ENCODE results near the gene ARCN1.
"Not testable (repeated sequence)": the region's sequence is repeated elsewhere in the genome, so short reads cannot be mapped to it uniquely, and the experiment has no call there.

Gene ARCN1

GRCh38 chr11:118545533-118545932 is 26.7 kb upstream of the ARCN1 start:
- DNase-seq: no peak

DNA sequence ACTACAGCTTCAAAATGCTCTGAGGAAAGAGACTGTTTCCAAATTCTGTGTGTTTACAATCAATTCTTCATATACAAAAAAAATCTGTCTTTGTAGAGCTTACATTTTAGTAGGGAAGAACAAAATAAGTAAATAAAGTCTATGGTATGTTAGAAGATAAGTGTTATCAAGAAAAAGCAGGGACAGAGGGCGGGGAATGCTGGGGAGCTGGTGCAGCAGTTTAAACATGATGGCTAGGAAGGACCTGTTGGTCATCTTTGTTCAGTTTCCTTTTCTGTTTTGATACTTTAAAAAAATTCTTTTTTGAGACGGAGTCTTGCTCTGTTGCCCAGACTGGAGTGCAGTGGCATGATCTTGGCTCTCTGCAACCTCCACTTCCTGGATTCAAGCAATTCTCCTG is 25.1 kb upstream of the ARCN1 start:
- no peak for DNase-seq

GRCh38 chr11:118552341-118552740 is 19.9 kb upstream of the ARCN1 start:
- DNase-seq: no peak

GRCh38 chr11:118560806-118561205 is 11.4 kb upstream of the ARCN1 start:
- no peak for DNase-seq

DNA sequence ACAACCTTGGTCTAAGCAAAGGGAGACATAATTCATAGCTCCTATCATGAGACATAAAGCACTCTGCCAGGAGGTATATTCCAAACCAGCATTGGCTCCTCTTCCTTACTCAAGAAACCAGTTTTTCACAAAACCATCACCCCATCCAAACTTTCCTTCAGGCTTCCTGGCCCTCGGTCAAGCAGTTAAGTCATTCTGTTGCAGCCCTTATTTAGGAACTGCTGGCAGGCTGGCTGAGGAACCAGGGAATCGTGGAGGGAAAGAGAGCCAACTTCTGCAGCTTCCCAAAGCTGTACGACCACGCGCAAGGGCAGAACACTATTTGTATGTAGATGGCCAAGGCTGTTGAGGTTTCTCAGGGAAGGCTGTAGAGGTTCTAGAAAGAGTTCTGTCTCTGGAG is 7.2 kb upstream of the ARCN1 start:
- peak; percentile 22 for DNase-seq

GRCh38 chr11:118569670-118570069 is 2.5 kb upstream of the ARCN1 start:
- DNase-seq: no peak

GRCh38 chr11:118570787-118571186 is 1.4 kb upstream of the ARCN1 start:
- no peak for DNase-seq

- DNase-seq: not testable (repeated sequence)
Observed at GRCh38 chr11:118571701-118572060, 528 bp upstream of the ARCN1 start.

DNA sequence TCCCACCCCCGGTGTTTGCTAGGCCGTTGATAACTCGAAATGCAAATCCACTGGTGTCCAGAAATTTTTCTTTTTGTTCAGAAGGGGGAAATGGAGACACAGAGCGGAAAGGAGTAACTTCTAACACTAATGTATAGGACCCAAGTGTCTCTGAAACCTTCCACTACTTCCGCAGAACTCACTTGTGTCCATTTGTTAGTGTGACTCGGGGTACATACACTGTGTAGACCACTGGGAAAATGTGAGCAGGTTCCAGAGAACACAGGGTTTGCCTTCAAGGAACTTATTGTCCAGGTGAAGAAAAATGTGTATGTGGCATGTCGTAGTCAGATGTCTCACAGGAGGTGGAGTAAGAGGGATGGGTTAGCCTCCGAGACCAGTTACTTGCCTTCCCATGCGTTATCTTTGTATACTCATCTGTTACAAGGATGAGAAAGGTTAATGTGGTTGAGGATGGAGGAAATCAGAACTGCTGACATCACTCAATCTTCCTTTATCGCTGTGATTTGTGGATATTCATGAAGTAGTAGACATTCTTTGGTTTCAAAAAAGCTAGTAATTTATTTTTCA is 857 bp downstream of the ARCN1 start:
- no peak for DNase-seq

DNA sequence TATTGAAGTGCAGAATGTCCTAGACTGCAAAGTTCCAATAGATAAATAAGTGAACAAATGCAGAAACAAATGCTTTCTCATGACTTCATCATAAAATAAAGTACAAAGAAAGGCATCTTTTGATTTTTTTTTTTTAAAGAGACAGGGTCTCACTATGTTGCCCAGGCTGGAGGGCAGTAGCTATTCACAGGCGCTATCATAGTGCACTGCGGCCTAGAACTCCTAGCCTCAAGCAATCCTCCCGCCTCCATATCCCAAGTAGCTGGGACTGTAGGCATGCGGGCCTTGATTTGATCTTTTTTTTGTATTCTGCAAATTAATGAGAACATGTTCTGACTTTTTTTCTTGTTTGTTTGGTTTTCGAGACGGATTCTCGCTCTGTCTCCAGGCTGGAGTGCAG is 2.4 kb downstream of the ARCN1 start:
- no peak for DNase-seq

DNA sequence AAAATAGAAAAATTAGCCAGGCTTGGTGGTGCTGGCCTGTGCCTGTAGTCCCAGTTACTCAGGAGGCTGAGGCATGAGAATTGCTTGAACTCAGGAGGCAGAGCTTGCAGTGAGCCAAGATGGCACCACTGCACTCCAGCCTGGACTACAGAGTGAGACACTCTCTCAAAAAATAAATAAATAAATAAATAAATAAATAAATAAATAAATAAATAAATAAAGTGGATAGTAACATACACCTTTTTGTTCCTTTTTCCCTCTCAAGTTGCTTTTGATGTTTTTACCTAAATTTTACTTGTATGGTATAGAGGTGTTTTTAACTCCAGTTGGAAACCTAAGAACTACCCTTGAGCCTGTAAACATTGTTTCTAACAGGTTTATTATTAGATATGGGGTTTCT is 5.8 kb downstream of the ARCN1 start:
- DNase-seq: not testable (repeated sequence)

DNA sequence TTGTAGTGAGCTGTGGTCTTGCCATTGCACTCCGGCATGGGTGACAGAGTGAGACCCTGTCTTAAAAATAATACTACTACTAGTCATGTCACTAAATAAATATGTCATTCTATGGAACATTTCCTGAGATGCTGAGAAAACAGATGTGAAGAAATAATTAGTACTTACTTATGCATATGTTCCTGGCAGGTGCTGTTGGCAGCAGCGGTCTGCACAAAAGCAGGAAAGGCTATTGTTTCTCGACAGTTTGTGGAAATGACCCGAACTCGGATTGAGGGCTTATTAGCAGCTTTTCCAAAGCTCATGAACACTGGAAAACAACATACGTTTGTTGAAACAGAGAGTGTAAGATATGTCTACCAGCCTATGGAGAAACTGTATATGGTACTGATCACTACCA is 8.8 kb downstream of the ARCN1 start:
- no peak for DNase-seq

GRCh38 chr11:118587952-118588351 is 15.7 kb downstream of the ARCN1 start:
- DNase-seq: no peak

- no peak for DNase-seq
Observed at GRCh38 chr11:118592616-118593367, 20.6 kb downstream of the ARCN1 start.

DNA sequence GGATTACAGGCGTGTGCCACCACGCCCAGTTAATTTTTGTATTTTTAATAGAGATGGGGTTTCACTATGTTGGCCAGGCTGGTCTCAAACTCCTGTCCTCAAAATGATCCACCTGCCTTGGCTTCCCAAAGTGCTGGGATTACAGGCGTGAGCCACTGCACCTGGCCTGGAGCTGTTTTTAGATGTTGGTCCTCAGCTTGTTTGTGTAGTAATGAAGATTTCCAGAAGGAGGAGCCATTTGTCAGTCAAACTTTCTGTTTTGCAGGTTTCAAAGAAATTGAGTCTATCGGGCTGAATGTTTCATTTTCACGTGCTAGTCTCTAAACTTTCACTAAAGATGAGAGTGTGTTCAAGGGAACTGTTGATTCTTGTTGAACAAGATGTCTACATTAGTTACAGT is 22.8 kb downstream of the ARCN1 start:
- peak; percentile 28 for DNase-seq

DNA sequence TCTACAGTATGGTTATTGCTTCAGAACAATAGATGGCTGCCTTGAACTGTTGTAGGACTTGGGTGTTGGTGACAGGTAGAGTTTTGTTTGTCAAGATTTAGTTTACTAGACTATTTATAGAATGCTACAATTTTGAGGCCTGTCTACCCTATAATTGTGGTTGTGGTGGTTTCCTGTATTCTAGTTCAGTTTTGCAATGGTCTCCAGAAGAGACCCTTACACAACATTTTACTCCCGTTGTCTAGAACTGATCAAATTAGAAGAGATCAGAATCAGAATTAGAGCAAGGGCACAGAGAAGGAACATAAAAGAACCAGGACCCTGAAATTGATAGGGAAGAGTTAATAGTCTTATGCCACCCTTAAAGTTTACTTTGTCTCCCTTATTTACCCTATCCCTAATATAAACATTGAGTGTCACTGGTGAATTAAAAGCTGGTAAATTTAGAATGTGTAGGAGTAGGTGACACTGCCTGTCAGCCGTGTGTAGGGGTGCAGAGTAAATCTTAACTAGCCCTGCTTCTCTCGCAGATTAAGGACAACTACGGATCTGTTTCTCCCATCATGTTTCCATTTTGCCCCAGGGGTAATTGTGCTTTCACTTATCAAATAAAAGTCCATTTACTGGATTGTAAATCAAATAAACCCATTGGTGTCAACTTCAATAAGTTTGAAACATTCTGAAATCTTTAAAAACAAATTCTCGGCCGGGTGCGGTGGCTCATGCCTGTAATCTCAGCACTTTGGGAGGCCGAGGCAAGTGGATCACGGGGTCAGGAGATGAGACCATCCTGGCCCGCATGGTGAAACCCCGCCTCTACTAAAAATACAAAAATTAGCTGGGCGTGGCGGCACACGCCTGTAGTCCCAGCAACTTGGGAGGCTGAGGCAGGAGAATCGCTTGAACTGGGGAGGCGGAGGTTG is 24.3 kb downstream of the ARCN1 start:
- no peak for DNase-seq

GRCh38 chr11:118597556-118597955 is 25.3 kb downstream of the ARCN1 start:
- DNase-seq: no peak

- no peak for DNase-seq
Observed at GRCh38 chr11:118602331-118602730, 30.1 kb downstream of the ARCN1 start.

GRCh38 chr11:118603709-118604108 is 31.5 kb downstream of the ARCN1 start:
- DNase-seq: not testable (repeated sequence)

DNA sequence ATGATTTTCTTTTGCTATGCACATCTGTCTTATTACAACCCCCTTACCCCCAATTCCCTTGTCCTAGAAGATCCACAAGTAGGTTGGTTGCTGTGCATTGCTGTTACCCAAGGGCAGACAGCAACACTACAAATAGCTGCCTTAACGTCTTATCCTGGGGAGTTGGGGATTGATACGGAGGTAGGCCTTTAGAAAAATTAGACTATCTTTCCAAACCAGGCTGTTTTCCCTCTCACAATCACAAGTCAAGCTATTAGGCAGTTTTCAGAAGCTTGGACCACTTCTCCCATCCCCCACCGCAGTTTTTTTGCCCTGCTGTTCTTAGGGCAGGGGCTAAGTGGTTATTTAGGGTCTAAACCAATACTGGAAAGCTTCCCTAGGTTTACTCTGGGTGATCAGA is 32.4 kb downstream of the ARCN1 start:
- no peak for DNase-seq

- DNase-seq: no peak
Observed at GRCh38 chr11:118605116-118605867, 33.1 kb downstream of the ARCN1 start.

DNA sequence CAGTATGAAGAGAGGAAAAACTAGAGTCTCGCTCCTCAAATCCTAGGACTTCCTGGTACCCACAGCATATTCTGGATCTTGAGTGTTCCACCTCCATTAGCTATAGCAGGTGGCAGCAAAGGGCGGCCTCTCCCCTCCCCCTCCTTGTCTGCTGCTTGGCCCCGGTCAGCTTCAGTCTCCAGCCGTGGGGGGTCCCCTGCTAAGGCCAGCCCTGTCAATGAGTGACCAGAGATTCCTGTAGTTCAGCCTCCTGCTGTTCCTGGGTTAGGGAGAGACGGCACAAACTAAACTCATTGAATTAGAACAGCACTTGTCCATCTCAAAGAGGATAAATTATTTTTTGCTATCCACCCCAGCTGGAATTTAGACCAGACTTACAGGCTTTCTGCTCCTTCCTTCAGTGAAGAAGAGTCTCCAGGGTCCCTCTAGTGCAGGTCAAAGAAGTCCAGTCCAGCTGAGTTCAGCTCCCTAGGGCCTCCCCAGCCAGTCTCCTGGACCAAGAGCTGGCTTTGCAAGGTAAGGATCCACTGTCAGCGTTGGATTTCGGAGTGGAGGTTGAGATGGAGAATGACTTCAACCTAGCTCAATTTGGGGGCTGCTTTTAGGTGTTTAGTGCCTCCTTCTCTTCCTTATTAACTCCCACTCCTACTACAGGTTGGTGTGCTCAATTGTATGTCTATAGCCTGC is 34.1 kb downstream of the ARCN1 start:
- no peak for DNase-seq

GRCh38 chr11:118606844-118607228 is 34.6 kb downstream of the ARCN1 start:
- DNase-seq: no peak

All from NCI-H446 treated with DMSO at 0.1 percent for 48 hours (cell line).